OCI-LY3 (cell line): Measurements from ENCODE around the gene CD248.

ENCODE experiments used
- CTCF ChIP-seq: fragments of 200-600, 300-600 bp; sonication (generic); IDR thresholded peaks from 2 replicates; pipeline ENCODE4 v1.5.1; 2014; ENCODE audit warnings: antibody characterized with exemption, low read length, low read depth
- EZH2phosphoT487 ChIP-seq: fragments of 200-600 bp; shearing (Covaris generic); IDR thresholded peaks from 2 replicates; pipeline ENCODE4 v1.6.1; 2018; ENCODE audit warnings: antibody characterized with exemption, mixed run types, low read depth

GRCh38 chr11:66339686-66340483, 23.0 kb upstream of the CD248 start:
- TF ChIP-seq CTCF (no peak), EZH2phosphoT487 (no peak)
